Parathyroid adenoma (tissue), 2 donors: ENCODE results near the gene PCCA.

Experiments used
- H2AFZ ChIP-seq: fragments of 300-600 bp; sonication (generic); one replicate; pipeline ENCODE4 v1.7.0; 2017; ENCODE audit warnings: antibody characterized with exemption, mild to moderate bottlenecking
- H3K27ac ChIP-seq: fragments of 300-600 bp; sonication (generic); one replicate; pipeline ENCODE4 v1.7.0; 2017
- H3K27me3 ChIP-seq: fragments of 300-600 bp; sonication (generic); one replicate; pipeline ENCODE4 v1.7.0; 2017; ENCODE audit warnings: low read length; ENCODE audit not compliant: control insufficient read depth, insufficient read depth
- H3K36me3 ChIP-seq: fragments of 300-600 bp; sonication (generic); one replicate; pipeline ENCODE4 v1.7.0; 2017; ENCODE audit warnings: low read length; ENCODE audit not compliant: control insufficient read depth, insufficient read depth
- H3K4me1 ChIP-seq: fragments of 300-600 bp; sonication (generic); one replicate; pipeline ENCODE4 v1.7.0; 2017; ENCODE audit warnings: control low read depth
- H3K4me2 ChIP-seq: fragments of 300-600 bp; sonication (generic); one replicate; pipeline ENCODE4 v1.7.0; 2017; ENCODE audit warnings: low read length
- H3K4me3 ChIP-seq: fragments of 300-600 bp; sonication (generic); one replicate; pipeline ENCODE4 v1.7.0; 2017; ENCODE audit warnings: low read depth, low read length
- H3K79me2 ChIP-seq: fragments of 300-600 bp; sonication (generic); one replicate; pipeline ENCODE4 v1.7.0; 2017; ENCODE audit warnings: control low read depth
- H3K9ac ChIP-seq: fragments of 300-600 bp; sonication (generic); one replicate; pipeline ENCODE4 v1.7.0; 2017; ENCODE audit warnings: mild to moderate bottlenecking
- H3K9me3 ChIP-seq: fragments of 300-600 bp; sonication (generic); one replicate; pipeline ENCODE4 v1.7.0; 2017; ENCODE audit warnings: low read length; ENCODE audit not compliant: control insufficient read depth
- TF ChIP-seq, protein P1 (sequence below): fragments of 300-600 bp; sonication (generic); IDR thresholded peaks from one replicate; pipeline ENCODE4 v1.7.0; 2017; ENCODE audit warnings: antibody characterized with exemption, mild to moderate bottlenecking
- donor health status: primary hyperparathyroidism.

The PCCA gene

DNA sequence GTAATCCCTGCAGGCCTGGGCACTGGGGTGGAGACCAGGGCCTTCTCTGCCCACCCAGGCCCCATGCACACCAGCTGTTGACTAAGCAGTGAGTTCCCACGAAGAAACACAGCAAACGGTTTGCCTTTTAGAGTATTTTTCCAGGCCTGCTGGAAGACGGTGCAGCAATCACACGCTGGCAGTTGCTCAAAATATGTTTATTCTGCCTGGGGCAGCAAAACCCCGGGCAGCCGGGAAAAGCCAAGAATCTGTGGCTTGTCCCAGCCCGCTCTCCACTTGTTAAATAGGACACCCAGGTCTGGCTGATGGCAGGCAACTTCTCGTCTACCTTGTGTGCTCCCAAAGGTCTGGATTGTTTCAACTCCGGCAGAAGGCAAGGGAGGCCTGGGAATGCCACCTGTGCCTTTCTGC, 458.9 kb downstream of the PCCA start:
- Histone ChIP-seq H3K27ac (no peak overlapping the region), H3K4me1 (no peaks in the 10 kb centered on the region), H3K9ac (no peak overlapping the region), H3K4me2 (no peak overlapping the region), H3K9me3 (no peaks in the 10 kb centered on the region), H3K4me3 (no peak overlapping the region), H3K36me3 (no peaks in the 10 kb centered on the region), H3K27me3 (no peaks in the 10 kb centered on the region), H3K79me2 (no peaks in the 10 kb centered on the region), H2AFZ (no peak overlapping the region)
- TF ChIP-seq, protein P1, sequence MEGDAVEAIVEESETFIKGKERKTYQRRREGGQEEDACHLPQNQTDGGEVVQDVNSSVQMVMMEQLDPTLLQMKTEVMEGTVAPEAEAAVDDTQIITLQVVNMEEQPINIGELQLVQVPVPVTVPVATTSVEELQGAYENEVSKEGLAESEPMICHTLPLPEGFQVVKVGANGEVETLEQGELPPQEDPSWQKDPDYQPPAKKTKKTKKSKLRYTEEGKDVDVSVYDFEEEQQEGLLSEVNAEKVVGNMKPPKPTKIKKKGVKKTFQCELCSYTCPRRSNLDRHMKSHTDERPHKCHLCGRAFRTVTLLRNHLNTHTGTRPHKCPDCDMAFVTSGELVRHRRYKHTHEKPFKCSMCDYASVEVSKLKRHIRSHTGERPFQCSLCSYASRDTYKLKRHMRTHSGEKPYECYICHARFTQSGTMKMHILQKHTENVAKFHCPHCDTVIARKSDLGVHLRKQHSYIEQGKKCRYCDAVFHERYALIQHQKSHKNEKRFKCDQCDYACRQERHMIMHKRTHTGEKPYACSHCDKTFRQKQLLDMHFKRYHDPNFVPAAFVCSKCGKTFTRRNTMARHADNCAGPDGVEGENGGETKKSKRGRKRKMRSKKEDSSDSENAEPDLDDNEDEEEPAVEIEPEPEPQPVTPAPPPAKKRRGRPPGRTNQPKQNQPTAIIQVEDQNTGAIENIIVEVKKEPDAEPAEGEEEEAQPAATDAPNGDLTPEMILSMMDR, result no peak

DNA sequence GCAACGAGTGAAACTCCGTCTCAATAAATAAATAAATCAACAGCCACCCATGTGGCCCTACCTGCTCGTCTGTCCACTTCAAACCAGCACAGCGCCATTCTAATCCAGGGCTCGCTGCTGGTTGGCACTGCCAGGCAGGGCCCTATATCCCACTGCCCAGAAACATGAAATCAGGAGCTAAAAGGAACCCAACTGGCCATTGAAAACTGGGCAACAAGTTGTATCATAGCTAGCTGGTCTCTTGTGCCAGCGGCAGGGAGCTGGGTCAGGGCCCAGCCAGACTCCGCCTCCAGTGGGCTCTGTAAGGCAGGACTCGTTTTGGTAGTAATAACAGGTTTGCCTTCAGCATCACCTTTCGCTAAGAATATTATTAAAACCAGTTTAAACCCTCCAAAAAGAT, 460.4 kb downstream of the PCCA start:
- H3K4me1 ChIP-seq, result no peaks in the 10 kb centered on the region
- H3K4me2 ChIP-seq, result no peak overlapping the region
- H3K9me3 ChIP-seq, result no peaks in the 10 kb centered on the region
- TF ChIP-seq, protein P1, result no peak
- H3K79me2 ChIP-seq, result no peaks in the 10 kb centered on the region
- H2AFZ ChIP-seq, result no peak overlapping the region
- no peak overlapping the region for H3K27ac ChIP-seq
- H3K36me3 ChIP-seq, result no peaks in the 10 kb centered on the region
- H3K27me3 ChIP-seq, result no peaks in the 10 kb centered on the region
- H3K4me3 ChIP-seq, result no peak overlapping the region
- H3K9ac ChIP-seq, result no peak overlapping the region

DNA sequence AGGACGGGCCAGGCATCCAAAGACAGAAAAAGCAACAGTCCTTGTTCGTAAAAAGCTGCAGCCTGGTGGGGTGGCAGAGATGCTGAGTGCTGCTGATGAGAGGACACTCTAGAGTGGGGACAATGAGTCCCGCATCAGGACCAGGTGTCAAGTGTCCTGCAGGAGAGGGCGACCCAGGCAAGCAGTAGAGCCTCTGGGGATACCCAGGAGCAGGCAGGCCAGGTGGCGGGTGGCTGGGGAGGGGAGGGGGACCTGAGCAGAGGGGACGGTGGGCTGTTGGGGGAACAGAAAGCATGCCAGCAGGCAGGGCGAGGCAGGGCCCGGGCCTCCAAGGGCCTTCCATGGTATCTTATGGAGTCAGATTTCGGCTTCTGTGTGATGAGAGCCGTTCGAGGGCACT, 463.9 kb downstream of the PCCA start:
- no peak overlapping the region for H3K9ac ChIP-seq
- H3K27me3 ChIP-seq, result no peaks in the 10 kb centered on the region
- TF ChIP-seq, protein P1, result no peak
- H2AFZ ChIP-seq, result no peak overlapping the region
- H3K4me1 ChIP-seq, result no peaks in the 10 kb centered on the region
- H3K27ac ChIP-seq, result no peak overlapping the region
- no peak overlapping the region for H3K4me3 ChIP-seq
- H3K36me3 ChIP-seq, result no peaks in the 10 kb centered on the region
- no peaks in the 10 kb centered on the region for H3K79me2 ChIP-seq
- H3K4me2 ChIP-seq, result no peak overlapping the region
- no peaks in the 10 kb centered on the region for H3K9me3 ChIP-seq

DNA sequence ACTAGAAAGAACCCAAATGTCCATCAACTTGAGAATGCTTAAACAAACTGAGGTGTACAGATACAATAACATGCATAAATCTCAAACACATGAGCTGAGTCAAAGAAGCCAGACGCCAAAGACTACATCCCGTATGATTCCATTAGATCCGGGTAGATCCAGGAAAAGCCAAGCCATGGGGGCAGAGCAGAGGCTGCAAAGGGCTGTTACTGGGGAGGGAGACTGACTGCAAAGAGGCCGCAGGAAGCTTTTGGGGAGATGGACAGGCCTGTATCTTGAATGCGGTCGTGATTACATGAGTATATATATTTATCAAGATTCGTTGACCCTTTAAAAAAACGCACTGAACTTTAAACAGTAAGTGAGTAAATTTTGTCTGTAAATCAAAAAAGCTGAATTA, 471.0 kb downstream of the PCCA start:
- Histone ChIP-seq H3K9ac (no peak overlapping the region), H3K27ac (no peak overlapping the region), H3K4me3 (no peak overlapping the region), H3K4me1 (no peaks in the 10 kb centered on the region), H3K4me2 (no peak overlapping the region), H3K27me3 (no peaks in the 10 kb centered on the region), H3K36me3 (no peaks in the 10 kb centered on the region), H2AFZ (no peak overlapping the region), H3K9me3 (no peaks in the 10 kb centered on the region), H3K79me2 (no peaks in the 10 kb centered on the region)
- TF ChIP-seq, protein P1, result no peak

DNA sequence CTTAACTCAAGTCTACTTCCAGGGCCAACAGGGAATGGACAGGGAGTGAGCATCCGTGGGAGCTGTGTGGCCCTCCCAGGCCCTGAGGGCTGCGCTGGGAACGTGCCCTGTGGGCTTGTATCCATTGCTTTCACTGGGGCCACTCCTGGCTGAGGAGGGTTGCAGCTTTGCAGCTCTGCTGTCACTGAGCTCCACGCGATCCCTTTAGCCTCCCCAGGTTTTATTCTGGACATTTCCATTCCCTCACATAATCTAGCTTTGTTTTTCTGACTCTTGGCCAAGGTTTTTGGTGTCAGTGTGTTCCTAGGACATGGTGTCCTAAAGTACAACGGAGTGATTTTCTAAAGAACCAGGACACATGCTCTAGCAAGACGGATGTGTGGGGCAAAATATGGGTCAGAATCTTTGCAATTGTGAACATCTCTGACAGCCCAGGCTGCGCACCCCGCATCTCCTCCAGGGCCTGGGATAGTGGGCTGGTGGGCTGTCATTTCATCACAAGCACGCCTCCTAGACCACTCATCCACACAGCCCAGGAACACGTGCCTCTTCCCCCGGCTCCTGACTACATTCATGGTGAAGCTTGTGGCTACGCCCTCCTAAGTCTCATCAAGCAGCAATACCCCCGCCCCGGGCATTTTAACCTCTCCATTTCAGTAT, 471.7 kb downstream of the PCCA start:
- H3K79me2 ChIP-seq, result no peaks in the 10 kb centered on the region
- H3K4me2 ChIP-seq, result no peak overlapping the region
- H3K4me1 ChIP-seq, result no peaks in the 10 kb centered on the region
- no peak overlapping the region for H3K9ac ChIP-seq
- H3K27me3 ChIP-seq, result no peaks in the 10 kb centered on the region
- H3K4me3 ChIP-seq, result no peak overlapping the region
- H3K36me3 ChIP-seq, result no peaks in the 10 kb centered on the region
- no peak overlapping the region for H3K27ac ChIP-seq
- no peaks in the 10 kb centered on the region for H3K9me3 ChIP-seq
- no peak overlapping the region for H2AFZ ChIP-seq
- TF ChIP-seq, protein P1, result no peak
